Kidney (tissue), 14 donors: ENCODE data around the gene P3H4. TPM values are rescaled to one million over a fixed set of nuclear protein-coding genes. Genes with fewer than 3 reads are reported as not detected.

ENCODE experiments used
- DNase-seq, 5 donors: peaks; one replicate each; pipeline ENCODE4 v3.0.0-alpha.2; 2013 to 2020
- FAIRE-seq: peaks from 2 replicates; lab custom pipeline; 2012; peaks lifted over from hg19 to GRCh38; lab: Jason Lieb, UNC
- H3K27ac ChIP-seq, 2 donors: one replicate each; pipeline ENCODE4 v1.7.0; 2013; ENCODE audit warnings: low read depth in 2 of 2, low read length in 2 of 2, inconsistent platforms in 1 of 2
- H3K27me3 ChIP-seq: one replicate; pipeline ENCODE4 v1.7.1; 2013; ENCODE audit warnings: low read length, inconsistent platforms; ENCODE audit not compliant: control insufficient read depth, insufficient read depth
- H3K36me3 ChIP-seq, 3 donors: one replicate each; pipeline versions ENCODE4 v1.7.0 to v1.7.1; 2013; ENCODE audit warnings: low read length in 3 of 3, control low read depth in 1 of 3, inconsistent platforms in 1 of 3; ENCODE audit not compliant: insufficient read depth in 3 of 3, control insufficient read depth in 2 of 3
- H3K4me1 ChIP-seq, 3 donors: one replicate each; pipeline versions ENCODE4 v1.7.0 to v1.7.1; 2013; ENCODE audit warnings: low read length in 3 of 3, inconsistent platforms in 1 of 3, low read depth in 1 of 3; ENCODE audit not compliant: control insufficient read depth in 2 of 3, insufficient read depth in 2 of 3
- H3K4me3 ChIP-seq, 3 donors: one replicate each; pipeline versions ENCODE4 v1.7.0 to v1.8.1; 2013; ENCODE audit warnings: low read length in 3 of 3, control low read depth in 1 of 3, inconsistent platforms in 1 of 3
- H3K9ac ChIP-seq, 3 donors: one replicate each; pipeline versions ENCODE4 v1.7.0 to v1.7.1; 2013; ENCODE audit warnings: low read length in 3 of 3, control low read depth in 1 of 3, inconsistent platforms in 1 of 3
- H3K9me3 ChIP-seq, 3 donors: one replicate each; pipeline versions ENCODE4 v1.7.0 to v1.7.1; 2013; ENCODE audit warnings: low read length in 3 of 3, control low read depth in 1 of 3, inconsistent platforms in 1 of 3; ENCODE audit not compliant: control insufficient read depth in 2 of 3, insufficient read depth in 1 of 3
- CTCF ChIP-seq: IDR thresholded peaks from 3 replicates; pipeline ENCODE4 v1.5.1; 2012; ENCODE audit warnings: mild to moderate bottlenecking, moderate library complexity, borderline replicate concordance; ENCODE audit not compliant: insufficient read depth; ENCODE audit errors: extremely low read depth
- intact Hi-C: fragments of 100-400 bp; cut with DNase I; formaldehyde crosslinking; loops from one replicate; pipeline ENCODE4 v1.11.1; 2022
- polyA plus RNA-seq: library from polyadenylated mRNA; stranded (reverse); fragments of 350-450 nt; fragmentation: Illumina TruSeq; extraction: RNeasy Lipid Tissue Mini Kit (QIAGEN cat#74804); gene quantifications from one replicate; pipeline ENCODE4 v1.2.3, GENCODE V29; 2014; ENCODE audit warnings: low read depth, low replicate concordance; ENCODE audit not compliant: insufficient read depth
- total RNA-seq: library from RNA; stranded (reverse); fragmentation: NEBNext Ultra II Directional; extraction: Animal tissue kit (Norgen Biotek cat#: 25700); gene quantifications from one replicate; pipeline ENCODE4 v1.2.1, GENCODE V29; 2021
- donor health status: control.
- donor health status: control.
- donor health status: control.
- donor health status: control.
- donor health status: control.
- donor health status: DM: yes; HTN: yes; CAD: no.
- donor health status: Normal renal cell carcinoma (clear cell type).

Gene P3H4
- total and polyA plus RNA-seq, 2 donors from 2014 or later = 13.6 to 13.7 TPM

DNA sequence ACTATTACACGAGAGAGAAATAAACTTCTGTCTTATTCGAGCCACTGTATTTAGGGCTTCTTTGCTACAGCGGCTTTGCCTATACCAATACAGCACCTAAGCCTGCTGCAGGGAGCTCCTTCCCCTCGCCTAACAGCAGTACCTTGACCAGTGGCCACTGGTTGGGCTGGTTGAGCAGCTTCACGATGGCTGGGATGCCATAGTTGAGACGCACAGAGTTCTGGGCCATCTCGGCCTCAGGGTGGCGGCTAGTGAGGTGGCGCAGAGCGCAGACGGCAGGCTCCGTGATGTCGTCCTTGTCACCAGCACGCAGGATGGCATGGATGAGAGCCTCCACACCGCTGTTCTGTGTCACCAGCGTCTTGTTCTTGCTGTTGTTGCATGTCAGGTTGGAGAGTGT lies 48.9 kb downstream of the P3H4 start:
- Histone ChIP-seq H3K27me3 (no peaks in the 10 kb centered on the region), H3K9ac (no peak overlapping the region), H3K27ac (no peak overlapping the region), H3K4me3 (no peak overlapping the region), H3K9me3 (no peaks in the 10 kb centered on the region), H3K36me3 (peaks cover 16 to 66% (median 57%) of the 10 kb centered on the region in 3 donors), H3K4me1 (no peaks in the 10 kb centered on the region)
- intact Hi-C loops = no loop called here
- no peak for DNase-seq
- no peak for TF ChIP-seq CTCF
- FAIRE-seq = no peak

DNA sequence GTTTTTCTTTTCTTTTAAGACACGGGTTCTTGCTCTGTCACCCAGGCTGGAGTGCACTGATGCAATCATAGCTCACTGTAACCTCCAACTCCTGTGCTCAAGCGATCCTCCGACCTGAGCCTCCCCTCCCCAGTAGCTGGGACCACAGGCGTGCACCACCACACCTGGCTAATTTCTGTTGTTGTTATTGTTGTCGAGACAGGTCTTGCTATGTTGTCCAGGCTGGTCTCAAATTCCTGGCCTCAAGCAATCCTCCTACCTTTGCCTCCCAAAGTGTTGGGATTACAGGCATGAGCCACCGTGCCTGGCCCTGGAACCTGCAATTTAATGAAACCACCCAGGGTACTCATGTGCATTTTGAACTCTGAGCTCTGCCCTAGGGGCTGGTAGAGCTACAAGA lies 49.4 kb downstream of the P3H4 start:
- H3K27ac ChIP-seq = no peak overlapping the region
- no peaks in the 10 kb centered on the region for H3K4me1 ChIP-seq
- H3K9ac ChIP-seq = no peak overlapping the region
- TF ChIP-seq CTCF = no peak
- DNase-seq = no peak
- intact Hi-C loops = no loop called here
- FAIRE-seq = no peak
- H3K27me3 ChIP-seq = no peaks in the 10 kb centered on the region
- peaks cover 15 to 66% (median 58%) of the 10 kb centered on the region in 3 donors for H3K36me3 ChIP-seq
- no peak overlapping the region for H3K4me3 ChIP-seq
- no peaks in the 10 kb centered on the region for H3K9me3 ChIP-seq

GRCh38 chr17:41760878-41761277 lies 50.9 kb downstream of the P3H4 start:
- no peak for TF ChIP-seq CTCF
- no peak for DNase-seq
- Histone ChIP-seq H3K9ac (no peak overlapping the region), H3K9me3 (no peaks in the 10 kb centered on the region), H3K4me3 (no peak overlapping the region), H3K27ac (no peak overlapping the region), H3K36me3 (peaks cover 15 to 73% (median 58%) of the 10 kb centered on the region in 3 donors), H3K4me1 (no peaks in the 10 kb centered on the region), H3K27me3 (no peaks in the 10 kb centered on the region)
- intact Hi-C loops = no loop called here
- no peak for FAIRE-seq

DNA sequence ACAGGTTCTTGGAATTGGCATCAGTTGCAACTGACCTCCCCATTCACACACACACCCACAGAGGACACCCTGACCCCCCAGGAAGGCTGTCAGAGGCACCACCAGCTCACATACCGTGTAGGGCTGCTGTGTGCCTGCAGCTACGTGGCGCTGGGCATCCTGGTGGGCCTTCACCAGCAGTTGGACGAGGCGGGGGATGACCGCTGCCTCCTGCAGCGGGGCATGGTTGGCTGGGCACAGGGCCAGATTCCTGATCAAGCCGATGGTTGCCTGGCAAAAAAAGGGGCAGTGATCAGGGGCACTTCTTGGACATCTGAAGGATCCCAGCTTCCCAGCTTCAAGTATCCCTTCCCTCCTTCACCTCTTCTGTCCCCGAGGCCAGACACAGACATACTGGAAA lies 53.1 kb downstream of the P3H4 start:
- Histone ChIP-seq H3K27me3 (no peaks in the 10 kb centered on the region), H3K9me3 (no peaks in the 10 kb centered on the region), H3K9ac (no peak overlapping the region), H3K27ac (no peak overlapping the region), H3K4me1 (no peaks in the 10 kb centered on the region), H3K36me3 (peaks cover 10 to 72% (median 48%) of the 10 kb centered on the region in 3 donors), H3K4me3 (no peak overlapping the region)
- intact Hi-C loops = no loop called here
- DNase-seq (no peak), FAIRE-seq (no peak)
- TF ChIP-seq CTCF = no peak
